MM.1S (cell line): Measurements from ENCODE around the gene CDK16.

Experiments used
- DNase-seq: peaks from one replicate; pipeline ENCODE4 v3.0.0-alpha.2; 2015
- H2AFZ ChIP-seq: fragments of 300-600 bp; sonication (generic); 2 replicates; pipeline ENCODE4 v1.6.0; 2016; ENCODE audit warnings: antibody characterized with exemption, low read length
- H3F3A ChIP-seq: fragments of 300-600 bp; sonication (generic); 2 replicates; pipeline ENCODE4 v1.6.1; 2016; ENCODE audit warnings: mild to moderate bottlenecking, antibody characterized with exemption, low read length, moderate library complexity, mixed read lengths; ENCODE audit not compliant: insufficient read depth
- H3K27ac ChIP-seq: fragments of 300-600 bp; sonication (generic); 2 replicates; pipeline ENCODE4 v1.5.1; 2016; ENCODE audit warnings: mild to moderate bottlenecking, low read length
- H3K27me3 ChIP-seq: fragments of 300-600 bp; sonication (generic); replicated peaks from 2 replicates; pipeline ENCODE4 v1.6.0; 2016; ENCODE audit warnings: low read length; ENCODE audit not compliant: insufficient read depth
- H3K36me3 ChIP-seq: fragments of 300-600 bp; sonication (generic); replicated peaks from 2 replicates; pipeline ENCODE4 v1.6.1; 2016; ENCODE audit warnings: mild to moderate bottlenecking, low read length, mixed read lengths; ENCODE audit not compliant: insufficient read depth
- H3K4me1 ChIP-seq: fragments of 300-600 bp; sonication (generic); 2 replicates; pipeline ENCODE4 v1.6.1; 2016; ENCODE audit warnings: low read length, mixed read lengths
- H3K4me2 ChIP-seq: fragments of 300-600 bp; sonication (generic); 2 replicates; pipeline ENCODE4 v1.6.0; 2016; ENCODE audit warnings: low read depth, low read length
- H3K4me3 ChIP-seq: fragments of 300-600 bp; sonication (generic); 2 replicates; pipeline ENCODE4 v1.5.1; 2016; ENCODE audit warnings: low read length, mixed read lengths
- H3K79me2 ChIP-seq: fragments of 300-600 bp; sonication (generic); 2 replicates; pipeline ENCODE4 v1.6.1; 2016; ENCODE audit warnings: mixed run types, low read length, mixed read lengths
- H3K9ac ChIP-seq: fragments of 300-600 bp; sonication (generic); 2 replicates; pipeline ENCODE4 v1.6.1; 2016; ENCODE audit warnings: low read length, mixed read lengths
- H3K9me2 ChIP-seq: fragments of 300-600 bp; sonication (generic); replicated peaks from 2 replicates; pipeline ENCODE4 v1.6.1; 2016; ENCODE audit warnings: mild to moderate bottlenecking, low read length, mixed read lengths; ENCODE audit not compliant: insufficient read depth
- H3K9me3 ChIP-seq: fragments of 300-600 bp; sonication (generic); replicated peaks from 2 replicates; pipeline ENCODE4 v1.6.1; 2016; ENCODE audit warnings: mild to moderate bottlenecking, low read length, mixed read lengths; ENCODE audit not compliant: insufficient read depth
- H4K20me1 ChIP-seq: fragments of 300-600 bp; sonication (generic); 2 replicates; pipeline ENCODE4 v1.6.1; 2016; ENCODE audit warnings: mild to moderate bottlenecking, low read length, moderate library complexity, mixed read lengths; ENCODE audit not compliant: insufficient read depth
- EZH2 ChIP-seq: fragments of 300-600 bp; sonication (generic); optimal IDR thresholded peaks from 2 replicates; pipeline ENCODE3; 2017; ENCODE audit warnings: low read depth, mild to moderate bottlenecking, antibody characterized with exemption, low read length, mixed read lengths
- EZH2phosphoT487 ChIP-seq: fragments of 300-600 bp; sonication (generic); IDR thresholded peaks from 2 replicates; pipeline ENCODE4 v1.6.1; 2018; ENCODE audit warnings: antibody characterized with exemption, low read length
- TF ChIP-seq, protein P1 (sequence below): fragments of 300-600 bp; sonication (generic); IDR thresholded peaks from 2 replicates; pipeline ENCODE4 v1.5.1; 2016; ENCODE audit warnings: antibody characterized with exemption, low read length, mixed read lengths

CDK16 gene

GRCh38 chrX:47172971-47173792 lies 45.3 kb upstream of the CDK16 start:
- Histone ChIP-seq H3K27me3 (no peaks in the 10 kb centered on the region), H3K4me3 (no peak overlapping the region), H3F3A (no peaks in the 10 kb centered on the region), H4K20me1 (no peaks in the 10 kb centered on the region), H3K9me3 (no peaks in the 10 kb centered on the region), H3K79me2 (peaks cover 14% of the 10 kb centered on the region), H3K9me2 (no peaks in the 10 kb centered on the region), H3K27ac (no peak overlapping the region), H2AFZ (no peak overlapping the region), H3K9ac (no peak overlapping the region), H3K36me3 (no peaks in the 10 kb centered on the region), H3K4me2 (no peak overlapping the region), H3K4me1 (no peaks in the 10 kb centered on the region)
- no peak for TF ChIP-seq EZH2phosphoT487
- TF ChIP-seq, protein P1, sequence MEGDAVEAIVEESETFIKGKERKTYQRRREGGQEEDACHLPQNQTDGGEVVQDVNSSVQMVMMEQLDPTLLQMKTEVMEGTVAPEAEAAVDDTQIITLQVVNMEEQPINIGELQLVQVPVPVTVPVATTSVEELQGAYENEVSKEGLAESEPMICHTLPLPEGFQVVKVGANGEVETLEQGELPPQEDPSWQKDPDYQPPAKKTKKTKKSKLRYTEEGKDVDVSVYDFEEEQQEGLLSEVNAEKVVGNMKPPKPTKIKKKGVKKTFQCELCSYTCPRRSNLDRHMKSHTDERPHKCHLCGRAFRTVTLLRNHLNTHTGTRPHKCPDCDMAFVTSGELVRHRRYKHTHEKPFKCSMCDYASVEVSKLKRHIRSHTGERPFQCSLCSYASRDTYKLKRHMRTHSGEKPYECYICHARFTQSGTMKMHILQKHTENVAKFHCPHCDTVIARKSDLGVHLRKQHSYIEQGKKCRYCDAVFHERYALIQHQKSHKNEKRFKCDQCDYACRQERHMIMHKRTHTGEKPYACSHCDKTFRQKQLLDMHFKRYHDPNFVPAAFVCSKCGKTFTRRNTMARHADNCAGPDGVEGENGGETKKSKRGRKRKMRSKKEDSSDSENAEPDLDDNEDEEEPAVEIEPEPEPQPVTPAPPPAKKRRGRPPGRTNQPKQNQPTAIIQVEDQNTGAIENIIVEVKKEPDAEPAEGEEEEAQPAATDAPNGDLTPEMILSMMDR: no peak
- no peak for TF ChIP-seq EZH2
- DNase-seq: no peak

DNA sequence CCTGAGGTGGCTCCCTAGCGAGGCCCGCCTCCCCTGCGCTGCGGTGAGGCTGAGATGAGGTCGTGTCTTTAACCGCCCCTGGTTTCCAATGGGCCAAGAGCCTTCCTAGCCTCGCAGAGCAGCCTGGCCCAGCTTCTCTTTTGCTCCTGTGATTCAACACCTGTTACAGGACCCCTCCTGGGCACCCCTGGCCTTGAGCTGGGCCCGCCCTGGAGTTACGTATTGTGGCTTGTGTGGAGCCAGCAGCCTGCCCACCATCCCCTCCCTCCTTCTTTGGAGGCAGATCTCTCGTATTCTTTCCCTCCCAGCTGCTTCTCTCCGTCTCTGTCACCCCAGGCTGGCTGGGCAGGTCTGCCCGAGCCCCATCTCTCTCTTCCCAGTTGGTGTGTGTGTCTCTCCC lies 44.1 kb upstream of the CDK16 start:
- no peak overlapping the region for H3K9ac ChIP-seq
- DNase-seq: no peak
- H3K4me1 ChIP-seq: no peaks in the 10 kb centered on the region
- H3K9me3 ChIP-seq: no peaks in the 10 kb centered on the region
- no peaks in the 10 kb centered on the region for H3K27me3 ChIP-seq
- no peak overlapping the region for H2AFZ ChIP-seq
- H3K9me2 ChIP-seq: no peaks in the 10 kb centered on the region
- no peak overlapping the region for H3K27ac ChIP-seq
- H3F3A ChIP-seq: no peaks in the 10 kb centered on the region
- no peak overlapping the region for H3K4me3 ChIP-seq
- H3K4me2 ChIP-seq: no peak overlapping the region
- H3K36me3 ChIP-seq: no peaks in the 10 kb centered on the region
- H4K20me1 ChIP-seq: no peaks in the 10 kb centered on the region
- TF ChIP-seq, protein P1: no peak
- TF ChIP-seq EZH2phosphoT487 (no peak), EZH2 (no peak)
- H3K79me2 ChIP-seq: peaks cover 2% of the 10 kb centered on the region; the same call in 1 of the 2 replicates

- H3K27ac ChIP-seq: no peak overlapping the region
- no peaks in the 10 kb centered on the region for H4K20me1 ChIP-seq
- H3K9ac ChIP-seq: no peak overlapping the region
- H3K9me2 ChIP-seq: no peaks in the 10 kb centered on the region
- no peaks in the 10 kb centered on the region for H3K9me3 ChIP-seq
- H3K4me3 ChIP-seq: no peak overlapping the region
- no peaks in the 10 kb centered on the region for H3K4me1 ChIP-seq
- no peaks in the 10 kb centered on the region for H3K27me3 ChIP-seq
- H2AFZ ChIP-seq: no peak overlapping the region
- H3K36me3 ChIP-seq: no peaks in the 10 kb centered on the region
- H3F3A ChIP-seq: no peaks in the 10 kb centered on the region
- no peak overlapping the region for H3K4me2 ChIP-seq
- DNase-seq: no peak
- no peak for TF ChIP-seq EZH2phosphoT487
- TF ChIP-seq EZH2: no peak
- TF ChIP-seq, protein P1: no peak
- H3K79me2 ChIP-seq: no peaks in the 10 kb centered on the region
Measured at GRCh38 chrX:47174846-47175587, 43.5 kb upstream of the CDK16 start.
